Skeletal muscle satellite cell (primary cell): ENCODE data around the gene YIPF3.
"Not testable (repeated sequence)": the region's sequence is repeated elsewhere in the genome, so short reads cannot be mapped to it uniquely, and the experiment has no call there.

ENCODE experiments used
- H3K27me3 ChIP-seq: 2 replicates; pipeline ENCODE4 v1.7.0; 2013; ENCODE audit warnings: low read length; ENCODE audit not compliant: control insufficient read depth, insufficient read depth
- H3K36me3 ChIP-seq: 2 replicates; pipeline ENCODE4 v1.7.0; 2013; ENCODE audit warnings: mild to moderate bottlenecking, control low read depth, low read length; ENCODE audit not compliant: insufficient read depth
- H3K4me1 ChIP-seq: 2 replicates; pipeline ENCODE4 v1.7.0; 2013; ENCODE audit warnings: low read length; ENCODE audit not compliant: control insufficient read depth, insufficient read depth
- H3K4me2 ChIP-seq: 2 replicates; pipeline ENCODE4 v1.7.0; 2013; ENCODE audit warnings: mild to moderate bottlenecking, low read length
- H3K4me3 ChIP-seq: 2 replicates; pipeline ENCODE4 v1.7.0; 2013; ENCODE audit warnings: low read length
- H3K9ac ChIP-seq: 2 replicates; pipeline ENCODE4 v1.7.0; 2013; ENCODE audit warnings: mild to moderate bottlenecking, low read depth, low read length, moderate library complexity
- H3K9me3 ChIP-seq: replicated peaks from 2 replicates; pipeline ENCODE4 v1.7.0; 2013; ENCODE audit warnings: mild to moderate bottlenecking, control low read depth, low read length

The YIPF3 gene

DNA sequence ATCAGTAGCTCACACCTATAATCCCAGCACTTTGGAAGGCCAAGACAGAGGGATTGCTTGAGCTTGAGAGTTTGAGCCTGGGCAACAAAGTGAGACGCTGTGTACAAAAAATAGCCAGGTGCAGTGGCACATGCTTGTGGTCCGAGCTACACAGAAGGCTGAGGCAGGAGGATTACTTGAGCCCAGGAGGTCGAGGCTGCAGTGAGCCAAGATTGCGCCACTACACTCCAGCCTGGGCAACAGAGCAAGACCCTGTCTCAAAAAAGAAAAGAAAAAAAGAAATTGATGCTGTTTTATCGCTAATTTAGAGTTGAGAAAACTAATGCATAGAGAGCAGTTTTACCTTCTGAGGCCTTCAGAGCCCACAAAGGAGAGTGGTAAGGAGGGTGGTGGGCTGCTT, 18.4 kb downstream of the YIPF3 start:
- H3K4me1 ChIP-seq, result peaks cover 45% of the 10 kb centered on the region
- not testable (repeated sequence) for H3K9ac ChIP-seq, H3K4me3 ChIP-seq, H3K4me2 ChIP-seq, H3K9me3 ChIP-seq, H3K27me3 ChIP-seq
- H3K36me3 ChIP-seq, result peaks cover 56% of the 10 kb centered on the region

DNA sequence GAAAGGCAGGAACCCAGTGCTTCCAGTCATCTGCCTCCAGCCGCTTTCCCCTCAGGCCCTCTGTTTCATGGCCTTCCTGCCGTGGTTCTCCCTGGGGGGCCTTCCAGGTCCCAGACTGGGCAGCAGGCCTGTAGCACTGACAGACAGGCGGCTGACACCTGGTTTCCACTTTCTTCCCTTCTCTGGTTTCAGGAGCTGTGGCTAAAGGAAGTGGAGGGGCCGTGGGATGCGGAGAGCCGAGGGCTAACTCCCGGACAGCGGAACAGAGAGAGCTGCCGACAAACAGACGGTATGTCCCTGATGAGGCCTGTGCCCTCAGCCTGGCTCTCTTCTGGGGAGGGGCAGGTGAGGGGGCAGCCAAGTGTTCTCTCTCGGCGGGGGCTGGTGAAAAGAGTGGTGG, 19.0 kb downstream of the YIPF3 start:
- H3K27me3 ChIP-seq, result no peaks in the 10 kb centered on the region
- peaks cover 50% of the 10 kb centered on the region for H3K36me3 ChIP-seq
- H3K4me3 ChIP-seq, result no peak overlapping the region
- H3K4me1 ChIP-seq, result peaks cover 51% of the 10 kb centered on the region
- H3K4me2 ChIP-seq, result no peak overlapping the region
- no peaks in the 10 kb centered on the region for H3K9me3 ChIP-seq
- H3K9ac ChIP-seq, result peak overlapping the region; percentile 50

DNA sequence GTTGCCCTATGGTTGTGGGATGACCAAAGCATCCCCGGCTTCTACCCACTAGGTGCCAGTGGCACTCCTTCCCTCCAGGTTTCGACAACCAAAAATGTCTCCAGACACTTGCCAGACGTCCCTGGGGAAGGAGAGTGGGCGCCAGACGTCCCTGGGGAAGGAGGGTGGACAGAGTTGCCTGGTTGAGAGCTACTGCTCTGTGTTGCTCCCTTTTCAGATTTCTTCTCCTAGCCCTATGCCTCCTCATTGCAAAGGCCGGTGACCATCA, 19.7 kb downstream of the YIPF3 start:
- Histone ChIP-seq H3K36me3 (peaks cover 44% of the 10 kb centered on the region), H3K4me2 (peak overlapping the region; percentile 68), H3K27me3 (no peaks in the 10 kb centered on the region), H3K4me3 (no peak overlapping the region), H3K4me1 (peaks cover 57% of the 10 kb centered on the region), H3K9ac (peak overlapping the region; percentile 50), H3K9me3 (no peaks in the 10 kb centered on the region)

DNA sequence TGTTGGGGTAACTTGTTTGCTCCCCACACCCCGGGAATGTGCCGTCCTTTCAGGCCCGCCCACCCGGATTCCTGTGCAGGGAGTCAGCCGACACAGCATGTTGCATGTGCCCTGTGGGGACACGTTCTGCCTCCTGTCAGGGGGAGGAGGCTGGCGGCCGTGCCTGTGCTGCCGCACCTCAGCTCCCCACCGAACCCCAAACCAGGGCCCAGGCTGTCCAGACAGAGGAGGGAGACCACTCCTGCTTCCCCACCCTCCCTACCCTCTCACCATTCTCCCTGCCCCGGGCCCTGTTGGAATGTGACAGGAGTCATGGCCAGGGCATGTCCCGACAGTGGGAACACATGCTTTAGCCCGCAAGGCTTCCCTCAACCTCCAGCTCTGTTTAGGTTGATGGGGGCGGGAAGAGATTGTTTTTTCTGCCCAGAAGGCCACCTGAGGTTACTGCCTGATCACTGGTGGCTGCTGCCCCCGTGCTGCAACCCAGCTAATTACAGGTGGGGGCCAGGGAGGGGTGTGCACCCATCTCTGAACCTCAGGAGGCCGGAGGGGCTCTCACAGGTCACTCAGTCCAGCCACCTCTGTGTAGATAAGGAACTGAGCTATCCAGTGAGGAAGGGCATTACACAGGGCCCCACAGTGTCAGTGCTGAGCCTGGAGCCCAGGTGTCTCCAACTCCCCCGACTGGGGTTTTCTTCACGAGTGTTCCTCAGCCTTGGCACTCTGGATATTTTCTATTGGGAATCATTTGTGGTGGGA, 20.2 kb downstream of the YIPF3 start:
- no peaks in the 10 kb centered on the region for H3K9me3 ChIP-seq
- H3K4me2 ChIP-seq, result peak overlapping the region; percentile 68
- no peaks in the 10 kb centered on the region for H3K27me3 ChIP-seq
- peaks cover 44% of the 10 kb centered on the region for H3K36me3 ChIP-seq
- peak overlapping the region; percentile 29 for H3K4me3 ChIP-seq
- peaks cover 63% of the 10 kb centered on the region for H3K4me1 ChIP-seq
- H3K9ac ChIP-seq, result peak overlapping the region; percentile 50

DNA sequence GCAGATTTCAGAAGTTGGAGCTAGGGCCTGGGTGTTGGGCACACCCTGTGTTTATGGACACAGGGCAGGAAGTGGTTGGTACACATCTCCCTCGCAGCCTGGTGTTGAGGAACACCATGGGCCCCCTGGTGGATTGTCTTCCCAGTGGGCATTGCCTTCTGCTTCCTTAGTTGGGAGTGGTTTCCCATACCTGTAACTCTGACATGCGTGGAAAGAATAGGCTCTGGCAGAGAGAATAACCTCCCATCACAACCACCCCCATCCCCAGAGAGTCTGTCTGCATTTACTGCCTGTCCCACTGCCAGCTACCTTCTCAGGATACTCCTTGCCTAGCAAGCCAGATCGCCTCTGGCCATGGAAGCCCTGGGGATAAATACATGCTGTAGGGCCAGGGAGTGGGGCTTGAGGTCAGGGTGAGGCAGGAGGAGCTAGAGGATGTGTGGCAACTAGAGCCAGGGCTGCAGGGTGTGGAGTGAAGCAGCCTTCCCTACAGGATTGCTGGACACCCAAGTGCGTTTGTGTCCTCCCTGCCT, 21.3 kb downstream of the YIPF3 start:
- Histone ChIP-seq H3K4me1 (peaks cover 64% of the 10 kb centered on the region), H3K9ac (peak overlapping the region; percentile 50), H3K36me3 (peaks cover 34% of the 10 kb centered on the region), H3K9me3 (no peaks in the 10 kb centered on the region), H3K4me2 (peak overlapping the region; percentile 68), H3K4me3 (peak overlapping the region; percentile 26), H3K27me3 (no peaks in the 10 kb centered on the region)

DNA sequence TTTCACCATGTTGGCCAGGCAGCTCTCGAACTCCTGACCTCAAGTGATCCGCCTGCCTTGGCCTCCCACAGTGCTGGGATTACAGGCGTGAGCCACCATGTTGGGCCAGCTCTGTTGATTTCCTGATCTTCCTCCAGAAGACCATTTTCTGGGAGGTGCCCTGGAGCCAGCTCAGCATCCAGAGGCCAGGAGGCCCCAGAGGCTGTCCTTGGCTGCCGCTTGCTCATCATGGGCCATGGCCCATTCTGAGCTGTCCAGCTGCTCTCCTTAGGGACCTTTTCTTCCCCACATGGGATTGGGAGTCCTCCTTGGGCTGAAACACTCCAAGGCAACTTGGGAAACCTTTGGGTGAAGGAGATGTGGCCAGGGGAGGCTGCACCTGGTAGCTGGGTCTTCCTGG, 22.0 kb downstream of the YIPF3 start:
- H3K4me1 ChIP-seq, result peaks cover 64% of the 10 kb centered on the region
- no peaks in the 10 kb centered on the region for H3K9me3 ChIP-seq
- no peak overlapping the region for H3K9ac ChIP-seq
- no peaks in the 10 kb centered on the region for H3K27me3 ChIP-seq
- H3K36me3 ChIP-seq, result peaks cover 27% of the 10 kb centered on the region
- H3K4me2 ChIP-seq, result peak overlapping the region; percentile 68
- peak overlapping the region; percentile 26 for H3K4me3 ChIP-seq

DNA sequence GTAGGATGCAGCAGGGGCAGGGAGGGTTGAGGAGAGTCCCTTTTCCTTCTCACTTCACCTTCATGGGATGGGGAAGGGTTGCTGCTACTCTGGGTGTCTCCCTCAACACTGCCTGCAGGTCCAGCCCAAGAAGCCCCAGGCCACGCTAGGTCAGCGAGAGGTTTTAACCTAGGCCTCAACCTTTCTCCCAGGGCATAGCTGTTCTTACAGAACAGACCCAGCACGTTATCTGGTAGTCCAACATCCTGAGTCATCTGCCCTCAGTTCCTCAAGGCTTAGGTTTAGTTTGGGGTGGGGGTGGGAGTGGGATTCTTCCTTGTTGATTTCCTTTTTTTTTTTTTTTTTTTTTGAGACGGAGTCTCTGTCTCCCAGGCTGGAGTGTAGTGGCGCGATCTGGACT, 22.4 kb downstream of the YIPF3 start:
- H3K9ac ChIP-seq, result no peak overlapping the region
- no peaks in the 10 kb centered on the region for H3K27me3 ChIP-seq
- H3K4me2 ChIP-seq, result no peak overlapping the region
- H3K4me1 ChIP-seq, result peaks cover 69% of the 10 kb centered on the region
- peaks cover 23% of the 10 kb centered on the region for H3K36me3 ChIP-seq
- H3K9me3 ChIP-seq, result no peaks in the 10 kb centered on the region
- no peak overlapping the region for H3K4me3 ChIP-seq

DNA sequence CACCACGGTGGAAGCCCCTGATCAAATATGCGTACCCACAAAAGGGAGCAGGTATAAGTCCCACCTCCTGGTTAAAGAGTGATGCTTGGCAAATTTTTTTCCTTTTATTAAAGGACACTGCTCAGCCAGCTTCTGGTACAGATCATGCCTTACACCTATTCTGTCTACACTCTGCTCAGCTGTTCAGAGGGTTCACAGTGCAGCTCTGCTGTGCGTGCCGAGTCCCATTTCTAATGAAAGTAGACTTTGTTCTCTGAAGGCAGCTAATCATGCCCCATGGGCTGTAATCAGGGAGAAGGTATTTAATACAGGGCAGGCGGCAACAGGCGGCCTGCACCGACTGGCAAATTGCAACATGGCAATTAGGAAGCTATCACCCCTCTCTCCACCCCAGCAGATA, 22.9 kb downstream of the YIPF3 start:
- no peak overlapping the region for H3K4me3 ChIP-seq
- no peaks in the 10 kb centered on the region for H3K9me3 ChIP-seq
- peaks cover 18% of the 10 kb centered on the region for H3K36me3 ChIP-seq
- peaks cover 74% of the 10 kb centered on the region for H3K4me1 ChIP-seq
- H3K27me3 ChIP-seq, result no peaks in the 10 kb centered on the region
- no peak overlapping the region for H3K9ac ChIP-seq
- no peak overlapping the region for H3K4me2 ChIP-seq

DNA sequence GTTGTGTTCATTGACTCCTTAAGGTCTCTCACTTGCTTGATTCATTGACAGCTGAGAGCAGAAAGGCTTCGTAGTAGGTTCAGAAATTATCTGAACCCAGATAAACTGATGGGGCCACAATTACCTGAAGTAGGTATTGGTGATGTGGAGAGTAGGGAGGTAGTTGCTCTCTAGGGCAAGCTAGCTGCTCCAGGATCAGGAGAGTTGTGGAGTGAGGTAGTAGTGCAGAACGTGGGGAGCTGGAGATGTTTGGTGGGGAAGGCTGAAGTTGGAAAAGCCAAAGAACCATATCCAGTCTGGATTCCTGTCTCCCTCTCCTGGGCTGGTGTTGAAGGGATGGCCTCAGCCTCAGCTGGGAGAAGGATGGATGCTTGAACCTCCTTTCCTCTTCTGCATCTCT, 23.5 kb downstream of the YIPF3 start:
- Histone ChIP-seq H3K27me3 (no peaks in the 10 kb centered on the region), H3K36me3 (peaks cover 12% of the 10 kb centered on the region), H3K4me1 (peaks cover 80% of the 10 kb centered on the region), H3K9me3 (no peaks in the 10 kb centered on the region), H3K4me3 (peak overlapping the region; percentile 54), H3K9ac (peak overlapping the region; percentile 36), H3K4me2 (peak overlapping the region; percentile 77)

DNA sequence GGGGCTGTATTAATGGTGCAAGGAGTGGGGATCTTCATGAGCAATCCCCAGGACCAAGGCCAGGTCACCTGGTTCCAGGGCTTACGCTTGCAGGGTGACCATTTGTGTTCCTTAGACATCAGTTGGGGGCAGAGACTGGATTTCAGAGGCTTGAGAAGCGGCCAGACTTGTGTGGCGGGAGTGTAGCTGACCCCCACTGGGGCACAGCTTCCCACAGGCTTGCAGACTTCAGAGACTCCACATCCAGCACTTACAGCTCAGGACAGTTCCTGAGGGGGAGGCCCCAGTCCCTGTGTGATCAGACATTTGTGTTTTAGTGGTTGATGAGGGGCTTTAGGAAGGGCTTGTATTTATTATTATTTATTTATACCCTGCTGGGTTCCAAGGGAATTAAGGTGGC, 24.1 kb downstream of the YIPF3 start:
- no peaks in the 10 kb centered on the region for H3K27me3 ChIP-seq
- H3K4me2 ChIP-seq, result peak overlapping the region; percentile 77
- peak overlapping the region; percentile 36 for H3K9ac ChIP-seq
- peaks cover 7% of the 10 kb centered on the region for H3K36me3 ChIP-seq
- no peaks in the 10 kb centered on the region for H3K9me3 ChIP-seq
- peak overlapping the region; percentile 54 for H3K4me3 ChIP-seq
- peaks cover 81% of the 10 kb centered on the region for H3K4me1 ChIP-seq

DNA sequence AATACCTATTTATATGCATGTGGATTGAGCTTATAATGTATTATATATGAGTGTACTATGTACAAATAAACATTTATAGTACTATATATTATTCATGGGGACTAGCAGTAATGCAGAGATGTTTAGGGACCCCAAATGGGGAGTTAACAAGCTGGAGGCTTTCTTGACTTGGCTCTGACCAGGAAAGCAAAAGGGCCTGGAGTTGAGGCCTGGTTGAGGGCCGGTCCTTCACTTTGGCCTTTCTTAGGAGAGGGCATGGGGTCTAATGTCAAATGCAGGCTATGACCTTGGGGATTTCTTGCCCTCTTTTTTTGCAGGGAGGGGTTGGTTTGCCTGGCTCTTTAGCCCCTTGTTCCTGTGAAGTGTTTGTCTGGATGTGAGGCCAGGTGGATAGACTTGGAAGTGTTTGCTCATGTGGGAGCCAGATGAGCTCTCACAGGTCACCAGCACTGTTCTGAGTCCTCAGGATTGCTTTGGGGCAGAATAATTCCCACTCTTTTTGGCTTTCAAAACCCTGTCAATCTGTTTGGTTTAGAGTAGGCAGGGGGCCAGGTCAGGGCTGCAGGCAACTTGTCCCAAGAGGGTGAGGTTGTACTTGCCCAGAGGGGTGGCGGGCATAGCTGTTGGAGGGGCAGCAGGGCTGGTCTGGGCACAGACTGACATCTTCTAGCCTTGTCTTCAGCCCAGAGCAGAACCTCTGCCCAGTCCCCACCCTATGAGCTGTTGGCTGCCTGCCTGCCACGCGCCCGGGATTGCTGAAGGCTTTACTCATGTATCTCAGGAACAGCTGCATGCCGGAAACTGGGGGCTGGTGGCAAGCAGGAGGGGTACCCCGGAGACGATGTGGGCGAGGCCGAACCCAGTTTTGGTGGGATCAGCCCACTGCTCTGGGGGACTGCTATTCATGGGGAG, 24.7 kb downstream of the YIPF3 start:
- H3K4me1 ChIP-seq, result peaks cover 74% of the 10 kb centered on the region
- no peaks in the 10 kb centered on the region for H3K27me3 ChIP-seq
- peak overlapping the region; percentile 54 for H3K4me3 ChIP-seq
- peaks cover 8% of the 10 kb centered on the region for H3K36me3 ChIP-seq
- no peaks in the 10 kb centered on the region for H3K9me3 ChIP-seq
- H3K4me2 ChIP-seq, result peak overlapping the region; percentile 77
- peak overlapping the region; percentile 65 for H3K9ac ChIP-seq
